ENCODE data around the gene GCNT3. TPM values are rescaled to one million over a fixed set of nuclear protein-coding genes. Genes with fewer than 3 reads are reported as not detected.

The GCNT3 gene
- polyA plus RNA-seq, 3 donors = not detected

- no peak overlapping the region for H3K9ac ChIP-seq (ENCODE audit: insufficient read depth, low read length, poor library complexity, severe bottlenecking)
- H2AFZ ChIP-seq (ENCODE audit: insufficient read depth, low read depth, low read length, poor library complexity, severe bottlenecking) = no peak overlapping the region
- H3K27ac ChIP-seq (ENCODE audit: low read depth in 1 of 2, low read length in 2 of 2) = no peak overlapping the region
- no peak for DNase-seq
- H3K27ac Mint-ChIP-seq = no peak overlapping the region
- H3K4me2 ChIP-seq (replicated peaks; ENCODE audit: extremely low read depth, low read length, poor library complexity, severe bottlenecking) = no peak overlapping the region
- H3K36me3 Mint-ChIP-seq = no peaks in the 10 kb centered on the region
- H3K79me2 ChIP-seq (ENCODE audit: insufficient read depth, low read length) = no peaks in the 10 kb centered on the region
- no peaks in the 10 kb centered on the region for H4K20me1 ChIP-seq (ENCODE audit: insufficient read depth, low read length)
- H3K27me3 Mint-ChIP-seq (ENCODE audit: low read depth in 3 of 3) = peaks cover 0 to 5% (median 4%) of the 10 kb centered on the region in 3 donors
- H3K4me3 ChIP-seq (replicated peaks in 1 of 3; ENCODE audit: low read depth in 2 of 3, low read length in 3 of 3) = no peak overlapping the region
- no peak overlapping the region for H3K4me3 Mint-ChIP-seq
- H3K36me3 ChIP-seq (replicated peaks in 1 of 2; ENCODE audit: control insufficient read depth in 1 of 2, insufficient read depth in 2 of 2, low read length in 2 of 2) = no peaks in the 10 kb centered on the region
- H3K9me3 ChIP-seq (replicated peaks in 1 of 2; ENCODE audit: control insufficient read depth in 1 of 2, insufficient read depth in 1 of 2, low read length in 2 of 2) = no peaks in the 10 kb centered on the region
- 100% methylated on average over 1 of the region's 6 CpGs for WGBS (ENCODE audit: insufficient coverage)
- no peak for TF ChIP-seq CTCF (IDR thresholded peaks at IDR 0.05)
- H3K27me3 ChIP-seq (ENCODE audit: control insufficient read depth in 2 of 2, insufficient read depth in 2 of 2, low read length in 2 of 2) = no peaks in the 10 kb centered on the region
- no peaks in the 10 kb centered on the region for H3K4me1 Mint-ChIP-seq
- H3K9me3 Mint-ChIP-seq = peaks cover 0 to 2% (median 0%) of the 10 kb centered on the region in 7 donors
- no peaks in the 10 kb centered on the region for H3K4me1 ChIP-seq (ENCODE audit: control insufficient read depth in 1 of 2, insufficient read depth in 2 of 2, low read length in 2 of 2)
- intact Hi-C loops (cut with micrococcal nuclease) = no loop called here
Observed at GRCh38 chr15:59571606-59572005, 40.0 kb upstream of the GCNT3 start.

GRCh38 chr15:59583088-59583487, 28.5 kb upstream of the GCNT3 start:
- H3K9me3 ChIP-seq (replicated peaks in 1 of 2; ENCODE audit: control insufficient read depth in 1 of 2, insufficient read depth in 1 of 2, low read length in 2 of 2) = no peaks in the 10 kb centered on the region
- H4K20me1 ChIP-seq (ENCODE audit: insufficient read depth, low read length) = no peaks in the 10 kb centered on the region
- no peak for TF ChIP-seq CTCF (IDR thresholded peaks at IDR 0.05)
- H3K27ac Mint-ChIP-seq = no peak overlapping the region
- no peaks in the 10 kb centered on the region for H3K4me1 ChIP-seq (ENCODE audit: control insufficient read depth in 1 of 2, insufficient read depth in 2 of 2, low read length in 2 of 2)
- H3K36me3 Mint-ChIP-seq = no peaks in the 10 kb centered on the region
- no peak overlapping the region for H3K27ac ChIP-seq (ENCODE audit: low read depth in 1 of 2, low read length in 2 of 2)
- no peak overlapping the region for H3K4me2 ChIP-seq (replicated peaks; ENCODE audit: extremely low read depth, low read length, poor library complexity, severe bottlenecking)
- 86% methylated on average over 2 of the region's 3 CpGs for WGBS (ENCODE audit: insufficient coverage)
- H3K4me3 ChIP-seq (replicated peaks in 1 of 3; ENCODE audit: low read depth in 2 of 3, low read length in 3 of 3) = no peak overlapping the region
- intact Hi-C loops (cut with micrococcal nuclease) = no loop called here
- H3K79me2 ChIP-seq (ENCODE audit: insufficient read depth, low read length) = no peaks in the 10 kb centered on the region
- H3K9me3 Mint-ChIP-seq = peaks cover 0 to 9% (median 0%) of the 10 kb centered on the region in 7 donors
- no peaks in the 10 kb centered on the region for H3K36me3 ChIP-seq (replicated peaks in 1 of 2; ENCODE audit: control insufficient read depth in 1 of 2, insufficient read depth in 2 of 2, low read length in 2 of 2)
- DNase-seq = no peak
- H3K4me1 Mint-ChIP-seq = no peaks in the 10 kb centered on the region
- H3K27me3 Mint-ChIP-seq (ENCODE audit: low read depth in 3 of 3) = peaks cover 20 to 29% (median 24%) of the 10 kb centered on the region in 3 donors
- no peak overlapping the region for H3K9ac ChIP-seq (ENCODE audit: insufficient read depth, low read length, poor library complexity, severe bottlenecking)
- H3K4me3 Mint-ChIP-seq = no peak overlapping the region
- H2AFZ ChIP-seq (ENCODE audit: insufficient read depth, low read depth, low read length, poor library complexity, severe bottlenecking) = no peak overlapping the region
- peaks cover 0 to 2% of the 10 kb centered on the region in 2 donors for H3K27me3 ChIP-seq (ENCODE audit: control insufficient read depth in 2 of 2, insufficient read depth in 2 of 2, low read length in 2 of 2)
